ENCODE results near the gene CCL25.

DNA sequence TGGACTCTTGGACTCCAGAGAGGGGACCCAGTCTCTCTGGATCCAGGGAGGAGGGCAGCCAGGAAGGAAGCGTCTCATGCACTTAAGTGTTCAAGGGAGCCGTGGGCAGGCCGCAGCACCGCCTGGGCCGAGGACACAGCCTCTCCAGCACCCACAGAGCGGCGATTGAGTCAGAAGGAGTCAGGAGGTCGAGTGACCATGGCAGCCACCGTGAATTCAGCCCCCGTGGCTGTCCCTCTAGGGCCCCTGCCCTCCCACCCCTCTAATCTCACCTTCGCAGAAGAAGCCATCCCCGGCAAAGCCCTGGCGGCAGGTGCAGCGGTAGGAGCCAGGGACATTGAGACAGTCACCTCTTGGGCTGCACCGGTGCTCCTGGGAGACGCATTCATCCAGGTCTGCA is 58.8 kb downstream of the CCL25 start:
- no peak for TF ChIP-seq SUZ12 (IDR thresholded peaks at IDR 0.05; ENCODE audit: extremely low read depth, insufficient read depth, insufficient read length)
- TF ChIP-seq ZNF274 (IDR thresholded peaks at IDR 0.05; ENCODE audit: low read depth, low read length): no peak

Data from NT2/D1 (cell line).